NB4 (cell line): ENCODE data around the gene ARL5C.

Experiments
- DNase-seq: peaks from one replicate; pipeline ENCODE4 v3.0.0; 2010; ENCODE audit warnings: low read depth
- H3K4me3 ChIP-seq: one replicate; pipeline ENCODE4 v1.5.1; 2011; ENCODE audit warnings: mild to moderate bottlenecking, low read depth, low read length, moderate library complexity
- CTCF ChIP-seq: IDR thresholded peaks from one replicate; pipeline ENCODE4 v1.5.1; 2012; ENCODE audit warnings: low read depth, low read length
- MAX ChIP-seq: IDR thresholded peaks from 2 replicates; pipeline ENCODE4 v1.6.1; 2011; ENCODE audit warnings: low read depth, low read length
- MYC ChIP-seq: IDR thresholded peaks from 2 replicates; pipeline ENCODE4 v1.6.1; 2011; ENCODE audit warnings: low read depth, low read length
- POLR2A ChIP-seq: IDR thresholded peaks from 2 replicates; pipeline ENCODE4 v1.6.1; 2011; ENCODE audit warnings: mild to moderate bottlenecking; ENCODE audit not compliant: insufficient read length; ENCODE audit errors: extremely low read depth

ARL5C gene

GRCh38 chr17:39153599-39154051 is 12.3 kb downstream of the ARL5C start:
- peak overlapping the region; percentile 92 for H3K4me3 ChIP-seq
- TF ChIP-seq CTCF = no peak
- TF ChIP-seq MYC = 0 out of 2 replicates have a peak, but pooled peaks have one; percentile 29
- 0 out of 2 replicates have a peak, but pooled peaks have one; percentile 19 for TF ChIP-seq MAX
- TF ChIP-seq POLR2A = no peak
- peak; percentile 86 for DNase-seq

- no peak for TF ChIP-seq MYC
- no peak for TF ChIP-seq MAX
- TF ChIP-seq CTCF = no peak
- no peak for TF ChIP-seq POLR2A
- no peak overlapping the region for H3K4me3 ChIP-seq
- no peak for DNase-seq
Observed at GRCh38 chr17:39151943-39152818, 13.8 kb downstream of the ARL5C start.

GRCh38 chr17:39151150-39151942 is 14.6 kb downstream of the ARL5C start, which contains the start of gene PLXDC1:
TSS of gene PLXDC1 (minus strand) at chr17:39151637. CDS start at chr17:39151437, 200 bp downstream.
- no peak within 1 kb of the TSS for H3K4me3 ChIP-seq

GRCh38 chr17:39150795-39151149 is 15.2 kb downstream of the ARL5C start:
- no peak for DNase-seq
- TF ChIP-seq CTCF = no peak
- TF ChIP-seq POLR2A = no peak
- TF ChIP-seq MYC = no peak
- no peak for TF ChIP-seq MAX
- no peak overlapping the region for H3K4me3 ChIP-seq

More at GRCh38 chr17:39151150-39151942, 14.6 kb downstream of the ARL5C start, which contains the start of gene PLXDC1:
- no peak for DNase-seq
- TF ChIP-seq MYC = no peak
- no peak for TF ChIP-seq POLR2A
- TF ChIP-seq MAX = no peak
- TF ChIP-seq CTCF = no peak

GRCh38 chr17:39150104-39150634 is 15.8 kb downstream of the ARL5C start:
- no peak for DNase-seq
- no peak for TF ChIP-seq MYC
- TF ChIP-seq MAX = no peak
- TF ChIP-seq CTCF = no peak
- no peak for TF ChIP-seq POLR2A
- no peak overlapping the region for H3K4me3 ChIP-seq
